ENCODE results near the gene OR51B2. TPM values are rescaled to one million over a fixed set of nuclear protein-coding genes. Genes with fewer than 3 reads are reported as not detected.

Gene OR51B2
- total RNA-seq, 1 donor from 2014 or later: not detected

GRCh38 chr11:5282628-5283027, 41.5 kb downstream of the OR51B2 start:
- Mint-ChIP-seq H3K4me1 (ENCODE audit: unreplicated experiment) (peaks cover 10% of the 10 kb centered on the region), H3K27ac (ENCODE audit: unreplicated experiment) (no peak overlapping the region), H3K9me3 (ENCODE audit: unreplicated experiment) (no peaks in the 10 kb centered on the region), H3K27me3 (ENCODE audit: unreplicated experiment) (no peaks in the 10 kb centered on the region), H3K4me3 (ENCODE audit: unreplicated experiment) (no peak overlapping the region), H3K36me3 (ENCODE audit: unreplicated experiment) (no peaks in the 10 kb centered on the region)
- TF ChIP-seq, protein P1, sequence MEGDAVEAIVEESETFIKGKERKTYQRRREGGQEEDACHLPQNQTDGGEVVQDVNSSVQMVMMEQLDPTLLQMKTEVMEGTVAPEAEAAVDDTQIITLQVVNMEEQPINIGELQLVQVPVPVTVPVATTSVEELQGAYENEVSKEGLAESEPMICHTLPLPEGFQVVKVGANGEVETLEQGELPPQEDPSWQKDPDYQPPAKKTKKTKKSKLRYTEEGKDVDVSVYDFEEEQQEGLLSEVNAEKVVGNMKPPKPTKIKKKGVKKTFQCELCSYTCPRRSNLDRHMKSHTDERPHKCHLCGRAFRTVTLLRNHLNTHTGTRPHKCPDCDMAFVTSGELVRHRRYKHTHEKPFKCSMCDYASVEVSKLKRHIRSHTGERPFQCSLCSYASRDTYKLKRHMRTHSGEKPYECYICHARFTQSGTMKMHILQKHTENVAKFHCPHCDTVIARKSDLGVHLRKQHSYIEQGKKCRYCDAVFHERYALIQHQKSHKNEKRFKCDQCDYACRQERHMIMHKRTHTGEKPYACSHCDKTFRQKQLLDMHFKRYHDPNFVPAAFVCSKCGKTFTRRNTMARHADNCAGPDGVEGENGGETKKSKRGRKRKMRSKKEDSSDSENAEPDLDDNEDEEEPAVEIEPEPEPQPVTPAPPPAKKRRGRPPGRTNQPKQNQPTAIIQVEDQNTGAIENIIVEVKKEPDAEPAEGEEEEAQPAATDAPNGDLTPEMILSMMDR (IDR thresholded peaks at IDR 0.05): no peak
- DNase-seq (ENCODE audit: extremely low spot score, unreplicated experiment): no peak

- Mint-ChIP-seq H3K4me3 (ENCODE audit: unreplicated experiment) (no peak overlapping the region), H3K4me1 (ENCODE audit: unreplicated experiment) (peaks cover 10% of the 10 kb centered on the region), H3K9me3 (ENCODE audit: unreplicated experiment) (no peaks in the 10 kb centered on the region), H3K27me3 (ENCODE audit: unreplicated experiment) (no peaks in the 10 kb centered on the region), H3K27ac (ENCODE audit: unreplicated experiment) (no peak overlapping the region), H3K36me3 (ENCODE audit: unreplicated experiment) (no peaks in the 10 kb centered on the region)
- no peak for DNase-seq (ENCODE audit: extremely low spot score, unreplicated experiment)
- TF ChIP-seq, protein P1 (IDR thresholded peaks at IDR 0.05): no peak
These were observed 42.5 kb downstream of the OR51B2 start for GRCh38 chr11:5281596-5281995.

DNA sequence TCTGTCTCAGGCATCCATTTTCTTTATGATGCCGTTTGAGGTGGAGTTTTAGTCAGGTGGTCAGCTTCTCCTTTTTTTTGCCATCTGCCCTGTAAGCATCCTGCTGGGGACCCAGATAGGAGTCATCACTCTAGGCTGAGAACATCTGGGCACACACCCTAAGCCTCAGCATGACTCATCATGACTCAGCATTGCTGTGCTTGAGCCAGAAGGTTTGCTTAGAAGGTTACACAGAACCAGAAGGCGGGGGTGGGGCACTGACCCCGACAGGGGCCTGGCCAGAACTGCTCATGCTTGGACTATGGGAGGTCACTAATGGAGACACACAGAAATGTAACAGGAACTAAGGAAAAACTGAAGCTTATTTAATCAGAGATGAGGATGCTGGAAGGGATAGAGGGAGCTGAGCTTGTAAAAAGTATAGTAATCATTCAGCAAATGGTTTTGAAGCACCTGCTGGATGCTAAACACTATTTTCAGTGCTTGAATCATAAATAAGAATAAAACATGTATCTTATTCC, 43.5 kb downstream of the OR51B2 start:
- TF ChIP-seq, protein P1 (IDR thresholded peaks at IDR 0.05): no peak
- no peaks in the 10 kb centered on the region for H3K36me3 Mint-ChIP-seq (ENCODE audit: unreplicated experiment)
- H3K9me3 Mint-ChIP-seq (ENCODE audit: unreplicated experiment): no peaks in the 10 kb centered on the region
- peak overlapping the region; percentile 84 for H3K27ac Mint-ChIP-seq (ENCODE audit: unreplicated experiment)
- peaks cover 10% of the 10 kb centered on the region for H3K4me1 Mint-ChIP-seq (ENCODE audit: unreplicated experiment)
- H3K4me3 Mint-ChIP-seq (ENCODE audit: unreplicated experiment): no peak overlapping the region
- peak; percentile 88 for DNase-seq (ENCODE audit: extremely low spot score, unreplicated experiment)
- no peaks in the 10 kb centered on the region for H3K27me3 Mint-ChIP-seq (ENCODE audit: unreplicated experiment)

GRCh38 chr11:5279471-5280090, 44.5 kb downstream of the OR51B2 start:
- DNase-seq (ENCODE audit: extremely low spot score, unreplicated experiment): no peak
- Mint-ChIP-seq H3K4me1 (ENCODE audit: unreplicated experiment) (peaks cover 10% of the 10 kb centered on the region), H3K9me3 (ENCODE audit: unreplicated experiment) (no peaks in the 10 kb centered on the region), H3K27me3 (ENCODE audit: unreplicated experiment) (no peaks in the 10 kb centered on the region), H3K27ac (ENCODE audit: unreplicated experiment) (peak overlapping the region; percentile 52), H3K4me3 (ENCODE audit: unreplicated experiment) (no peak overlapping the region), H3K36me3 (ENCODE audit: unreplicated experiment) (no peaks in the 10 kb centered on the region)
- TF ChIP-seq, protein P1 (IDR thresholded peaks at IDR 0.05): no peak

GRCh38 chr11:5277807-5278382, 46.2 kb downstream of the OR51B2 start:
- Mint-ChIP-seq H3K9me3 (ENCODE audit: unreplicated experiment) (no peaks in the 10 kb centered on the region), H3K4me3 (ENCODE audit: unreplicated experiment) (no peak overlapping the region)

More at GRCh38 chr11:5277807-5278382, 46.2 kb downstream of the OR51B2 start:
- TF ChIP-seq, protein P1 (IDR thresholded peaks at IDR 0.05): no peak
- H3K36me3 Mint-ChIP-seq (ENCODE audit: unreplicated experiment): no peaks in the 10 kb centered on the region
- peaks cover 10% of the 10 kb centered on the region for H3K4me1 Mint-ChIP-seq (ENCODE audit: unreplicated experiment)
- no peaks in the 10 kb centered on the region for H3K27me3 Mint-ChIP-seq (ENCODE audit: unreplicated experiment)
- H3K27ac Mint-ChIP-seq (ENCODE audit: unreplicated experiment): no peak overlapping the region
- DNase-seq (ENCODE audit: extremely low spot score, unreplicated experiment): no peak
